PC-3 (cell line): ENCODE measurements around the gene KPNA4. TPM values are rescaled to one million over a fixed set of nuclear protein-coding genes. Genes with fewer than 3 reads are reported as not detected.
A peak's percentile ranks its signal among the peaks of the same experiment; 100 is the strongest.

ENCODE experiments used
- ATAC-seq: fragments of 200-7000 bp; cut with Tn5 transposase; 2 replicates; pipeline ENCODE4 v1.9.1; 2020; ENCODE audit warnings: mild to moderate bottlenecking, moderate library complexity
- BruUV-seq: library from RNA; stranded (reverse); fragments of 400-500 nt; replicated peaks from 2 replicates; lab custom pipeline; 2021; lab: Mats Ljungman, UMichigan
- CTCF ChIA-PET: fragments of 300-600 bp; sonication (Branson Sonifier 250); formaldehyde crosslinking; loops from one replicate; lab custom pipeline; 2022; ENCODE audit warnings: antibody characterized with exemption; lab: Charles Lee
- POLR2A ChIA-PET: fragments of 300-600 bp; sonication (Branson Sonifier 250); formaldehyde crosslinking; loops from one replicate; lab custom pipeline; 2022; ENCODE audit warnings: antibody characterized with exemption; ENCODE audit not compliant: unreplicated experiment; lab: Charles Lee
- DNase-seq: peaks from one replicate; pipeline ENCODE4 v3.0.0-alpha.2; 2015
- H2AFZ ChIP-seq: fragments of 300-600 bp; sonication (generic); 2 replicates; pipeline ENCODE4 v1.6.0; 2016; ENCODE audit warnings: antibody characterized with exemption, low read length
- H3F3A ChIP-seq: fragments of 300-600 bp; sonication (generic); one replicate; pipeline ENCODE4 v1.6.0; 2017; ENCODE audit warnings: antibody characterized with exemption, low read length, control low read depth, mild to moderate bottlenecking; ENCODE audit not compliant: unreplicated experiment
- H3K27ac ChIP-seq: fragments of 300-600 bp; sonication (generic); 2 replicates; pipeline ENCODE4 v1.5.1; 2016; ENCODE audit warnings: mild to moderate bottlenecking, low read length
- H3K27me3 ChIP-seq: fragments of 300-600 bp; sonication (generic); 2 replicates; pipeline ENCODE4 v1.6.1; 2016; ENCODE audit warnings: low read length, mixed read lengths
- H3K36me3 ChIP-seq: fragments of 300-600 bp; sonication (generic); 2 replicates; pipeline ENCODE4 v1.6.1; 2016; ENCODE audit warnings: low read depth, mixed run types, low read length, mixed read lengths
- H3K4me1 ChIP-seq: fragments of 300-600 bp; sonication (generic); 2 replicates; pipeline ENCODE4 v1.5.1; 2016; ENCODE audit warnings: low read length; ENCODE audit not compliant: insufficient read depth
- H3K4me2 ChIP-seq: fragments of 300-600 bp; sonication (generic); 2 replicates; pipeline ENCODE4 v1.6.0; 2016; ENCODE audit warnings: low read length
- H3K4me3 ChIP-seq: fragments of 300-600 bp; sonication (generic); 2 replicates; pipeline ENCODE4 v1.5.1; 2016; ENCODE audit warnings: mild to moderate bottlenecking, low read length, mixed read lengths
- H3K79me2 ChIP-seq: fragments of 300-600 bp; sonication (generic); 2 replicates; pipeline ENCODE4 v1.6.1; 2017; ENCODE audit warnings: low read length, mixed read lengths
- H3K9ac ChIP-seq: fragments of 300-600 bp; sonication (generic); 2 replicates; pipeline ENCODE4 v1.6.0; 2016; ENCODE audit warnings: mild to moderate bottlenecking, low read length
- H3K9me2 ChIP-seq: fragments of 300-600 bp; sonication (generic); replicated peaks from 2 replicates; pipeline ENCODE4 v1.6.1; 2016; ENCODE audit warnings: mixed run types, low read length, mixed read lengths
- H3K9me3 ChIP-seq: fragments of 300-600 bp; sonication (generic); 2 replicates; pipeline ENCODE4 v1.6.1; 2016; ENCODE audit warnings: low read length, mixed read lengths
- H4K20me1 ChIP-seq: fragments of 300-600 bp; sonication (generic); 2 replicates; pipeline ENCODE4 v1.6.1; 2016; ENCODE audit warnings: low read length, mixed read lengths
- EZH2 ChIP-seq: fragments of 300-600 bp; sonication (generic); IDR thresholded peaks from one replicate; pipeline ENCODE4 v1.6.1; 2017; ENCODE audit warnings: antibody characterized with exemption, mild to moderate bottlenecking, low read length; ENCODE audit not compliant: unreplicated experiment
- EZH2phosphoT487 ChIP-seq: fragments of 300-600 bp; sonication (generic); IDR thresholded peaks from 2 replicates; pipeline ENCODE4 v1.6.1; 2018; ENCODE audit warnings: mild to moderate bottlenecking, antibody characterized with exemption, low read length, borderline replicate concordance
- intact Hi-C: fragments of 100-400 bp; cut with micrococcal nuclease; formaldehyde crosslinking; loops from 2 replicates; pipeline ENCODE4 v1.9.0; 2023
- total RNA-seq: library from RNA; depleted of rRNA; stranded (reverse); fragments of >200 nt; gene quantifications from 2 replicates; pipeline ENCODE4 v1.2.3, GENCODE V29; 2014
- TF ChIP-seq, protein P1 (sequence below): fragments of 300-600 bp; sonication (generic); conservative IDR thresholded peaks from 2 replicates; pipeline ENCODE4 v1.5.1; 2017; ENCODE audit warnings: antibody characterized with exemption, low read depth, mild to moderate bottlenecking, low read length

The KPNA4 gene
- total RNA-seq, 1 experiment from 2014 or later: 31.5 TPM

GRCh38 chr3:160588023-160588422 is 22.7 kb upstream of the KPNA4 start:
- Histone ChIP-seq H3K27ac (no peak overlapping the region), H3K27me3 (no peaks in the 10 kb centered on the region), H3K9me3 (no peaks in the 10 kb centered on the region), H3K36me3 (no peaks in the 10 kb centered on the region), H3K4me3 (no peak overlapping the region), H3K4me1 (no peaks in the 10 kb centered on the region), H4K20me1 (no peaks in the 10 kb centered on the region), H3F3A (no peaks in the 10 kb centered on the region), H3K4me2 (no peak overlapping the region), H3K9me2 (no peaks in the 10 kb centered on the region), H3K9ac (no peak overlapping the region), H2AFZ (no peak overlapping the region), H3K79me2 (no peaks in the 10 kb centered on the region)
- no peak for ATAC-seq
- no peak for DNase-seq
- TF ChIP-seq EZH2phosphoT487 (no peak), EZH2 (no peak)
- intact Hi-C loops: no loop called here
- POLR2A ChIA-PET: no interaction called here
- no TSS peak for BruUV-seq
- CTCF ChIA-PET: no interaction called here

GRCh38 chr3:160587105-160587504 is 21.7 kb upstream of the KPNA4 start:
- Histone ChIP-seq H2AFZ (no peak overlapping the region), H3K27me3 (no peaks in the 10 kb centered on the region), H3K4me1 (no peaks in the 10 kb centered on the region), H3K9me3 (no peaks in the 10 kb centered on the region), H4K20me1 (no peaks in the 10 kb centered on the region), H3K79me2 (no peaks in the 10 kb centered on the region), H3K27ac (no peak overlapping the region), H3K4me2 (no peak overlapping the region), H3F3A (no peaks in the 10 kb centered on the region), H3K9ac (no peak overlapping the region), H3K36me3 (no peaks in the 10 kb centered on the region), H3K4me3 (no peak overlapping the region), H3K9me2 (no peaks in the 10 kb centered on the region)
- ChIA-PET CTCF (no interaction called here), POLR2A (no interaction called here)
- no TSS peak for BruUV-seq
- intact Hi-C loops: no loop called here
- no peak for DNase-seq
- no peak for ATAC-seq
- TF ChIP-seq EZH2phosphoT487 (no peak), EZH2 (no peak)
- TF ChIP-seq, protein P1, sequence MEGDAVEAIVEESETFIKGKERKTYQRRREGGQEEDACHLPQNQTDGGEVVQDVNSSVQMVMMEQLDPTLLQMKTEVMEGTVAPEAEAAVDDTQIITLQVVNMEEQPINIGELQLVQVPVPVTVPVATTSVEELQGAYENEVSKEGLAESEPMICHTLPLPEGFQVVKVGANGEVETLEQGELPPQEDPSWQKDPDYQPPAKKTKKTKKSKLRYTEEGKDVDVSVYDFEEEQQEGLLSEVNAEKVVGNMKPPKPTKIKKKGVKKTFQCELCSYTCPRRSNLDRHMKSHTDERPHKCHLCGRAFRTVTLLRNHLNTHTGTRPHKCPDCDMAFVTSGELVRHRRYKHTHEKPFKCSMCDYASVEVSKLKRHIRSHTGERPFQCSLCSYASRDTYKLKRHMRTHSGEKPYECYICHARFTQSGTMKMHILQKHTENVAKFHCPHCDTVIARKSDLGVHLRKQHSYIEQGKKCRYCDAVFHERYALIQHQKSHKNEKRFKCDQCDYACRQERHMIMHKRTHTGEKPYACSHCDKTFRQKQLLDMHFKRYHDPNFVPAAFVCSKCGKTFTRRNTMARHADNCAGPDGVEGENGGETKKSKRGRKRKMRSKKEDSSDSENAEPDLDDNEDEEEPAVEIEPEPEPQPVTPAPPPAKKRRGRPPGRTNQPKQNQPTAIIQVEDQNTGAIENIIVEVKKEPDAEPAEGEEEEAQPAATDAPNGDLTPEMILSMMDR: no peak

DNA sequence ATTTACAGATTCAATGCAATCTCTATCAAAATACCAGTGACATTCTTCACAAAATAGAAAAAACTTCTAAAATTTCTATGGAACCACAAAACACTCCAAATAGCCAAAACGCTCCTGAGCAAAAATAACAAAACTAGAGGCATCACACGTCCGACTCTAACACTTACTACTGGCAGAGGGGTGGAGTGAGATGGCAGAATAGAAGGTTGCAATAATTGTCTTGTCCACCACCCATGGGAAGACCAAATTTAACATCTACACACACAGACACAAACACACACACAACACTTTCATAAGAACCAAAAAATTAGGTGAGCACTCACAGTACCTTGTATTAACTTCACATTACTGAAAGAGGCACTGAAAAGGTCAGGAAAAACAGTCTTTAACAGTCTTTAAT is 21.3 kb upstream of the KPNA4 start:
- Histone ChIP-seq H2AFZ (no peak overlapping the region), H3K27me3 (no peaks in the 10 kb centered on the region), H3K9me2 (no peaks in the 10 kb centered on the region), H3K4me3 (no peak overlapping the region), H3K36me3 (no peaks in the 10 kb centered on the region), H3K4me2 (no peak overlapping the region), H3F3A (no peaks in the 10 kb centered on the region), H3K27ac (no peak overlapping the region), H3K79me2 (no peaks in the 10 kb centered on the region), H4K20me1 (no peaks in the 10 kb centered on the region), H3K9ac (no peak overlapping the region), H3K9me3 (no peaks in the 10 kb centered on the region), H3K4me1 (no peaks in the 10 kb centered on the region)
- DNase-seq (no peak), ATAC-seq (no peak)
- POLR2A ChIA-PET: no interaction called here
- no peak for TF ChIP-seq EZH2
- TF ChIP-seq EZH2phosphoT487: no peak
- BruUV-seq: no TSS peak
- CTCF ChIA-PET: no interaction called here
- intact Hi-C loops: no loop called here

GRCh38 chr3:160583451-160583850 is 18.1 kb upstream of the KPNA4 start:
- Histone ChIP-seq H2AFZ (no peak overlapping the region), H3K79me2 (no peaks in the 10 kb centered on the region), H3K9me3 (no peaks in the 10 kb centered on the region), H3K36me3 (no peaks in the 10 kb centered on the region), H3K4me3 (no peak overlapping the region), H3K4me2 (no peak overlapping the region), H3F3A (no peaks in the 10 kb centered on the region), H3K9me2 (no peaks in the 10 kb centered on the region), H3K9ac (no peak overlapping the region), H3K27ac (no peak overlapping the region), H4K20me1 (no peaks in the 10 kb centered on the region), H3K4me1 (no peaks in the 10 kb centered on the region), H3K27me3 (no peaks in the 10 kb centered on the region)
- ChIA-PET CTCF (no interaction called here), POLR2A (no interaction called here)
- ATAC-seq (no peak; the same call in 1 of the 2 replicates), DNase-seq (peak; percentile 22)
- TF ChIP-seq, protein P1: no peak
- TF ChIP-seq EZH2 (no peak), EZH2phosphoT487 (no peak)
- BruUV-seq: no TSS peak
- intact Hi-C loops: no loop called here
